EH (cell line): Measurements from ENCODE around the gene FUT9.
"Not testable (repeated sequence)": the region's sequence is repeated elsewhere in the genome, so short reads cannot be mapped to it uniquely, and the experiment has no call there.

Experiments used
- DNase-seq: peaks from one replicate; pipeline ENCODE4 v3.0.0-alpha.2; 2015; ENCODE audit warnings: low read depth

Gene FUT9

GRCh38 chr6:96186516-96187195, 170.9 kb downstream of the FUT9 start:
- no peak for DNase-seq

GRCh38 chr6:96194675-96195074, 178.9 kb downstream of the FUT9 start:
- DNase-seq, result no peak

- DNase-seq, result no peak
These were observed 179.5 kb downstream of the FUT9 start for GRCh38 chr6:96195272-96195671.

GRCh38 chr6:96196633-96197032, 180.9 kb downstream of the FUT9 start:
- no peak for DNase-seq

GRCh38 chr6:96197241-96197640, 181.5 kb downstream of the FUT9 start:
- no peak for DNase-seq

- no peak for DNase-seq
These were observed 186.8 kb downstream of the FUT9 start for GRCh38 chr6:96202571-96202970.

GRCh38 chr6:96211341-96211740, 195.6 kb downstream of the FUT9 start:
- DNase-seq, result no peak

- DNase-seq, result no peak
These were observed 196.3 kb downstream of the FUT9 start for GRCh38 chr6:96212066-96212465.

- no peak for DNase-seq
These were observed 198.0 kb downstream of the FUT9 start for GRCh38 chr6:96213784-96214183.

GRCh38 chr6:96223695-96224094, 207.9 kb downstream of the FUT9 start:
- no peak for DNase-seq

- no peak for DNase-seq
These were observed 211.4 kb downstream of the FUT9 start for GRCh38 chr6:96227135-96227534.

GRCh38 chr6:96234444-96234843, 218.7 kb downstream of the FUT9 start:
- DNase-seq, result no peak

- no peak for DNase-seq
These were observed 220.2 kb downstream of the FUT9 start for GRCh38 chr6:96235927-96236326.

GRCh38 chr6:96236471-96236870, 220.7 kb downstream of the FUT9 start:
- no peak for DNase-seq

GRCh38 chr6:96237638-96238347, 222.0 kb downstream of the FUT9 start:
- DNase-seq, result no peak

GRCh38 chr6:96246563-96246962, 230.8 kb downstream of the FUT9 start:
- DNase-seq, result no peak

GRCh38 chr6:96249755-96250154, 234.0 kb downstream of the FUT9 start:
- no peak for DNase-seq

GRCh38 chr6:96257751-96258150, 242.0 kb downstream of the FUT9 start:
- no peak for DNase-seq

- DNase-seq, result not testable (repeated sequence)
These were observed 245.1 kb downstream of the FUT9 start for GRCh38 chr6:96260787-96261430.
